ENCODE measurements around the gene ATG5. TPM values are rescaled to one million over a fixed set of nuclear protein-coding genes. Genes with fewer than 3 reads are reported as not detected.
"Not testable (repeated sequence)": the region's sequence is repeated elsewhere in the genome, so short reads cannot be mapped to it uniquely, and the experiment has no call there.

ATG5 gene
- polyA plus RNA-seq, 3 donors, result 41.7 to 51.9 (median 45.9) TPM

DNA sequence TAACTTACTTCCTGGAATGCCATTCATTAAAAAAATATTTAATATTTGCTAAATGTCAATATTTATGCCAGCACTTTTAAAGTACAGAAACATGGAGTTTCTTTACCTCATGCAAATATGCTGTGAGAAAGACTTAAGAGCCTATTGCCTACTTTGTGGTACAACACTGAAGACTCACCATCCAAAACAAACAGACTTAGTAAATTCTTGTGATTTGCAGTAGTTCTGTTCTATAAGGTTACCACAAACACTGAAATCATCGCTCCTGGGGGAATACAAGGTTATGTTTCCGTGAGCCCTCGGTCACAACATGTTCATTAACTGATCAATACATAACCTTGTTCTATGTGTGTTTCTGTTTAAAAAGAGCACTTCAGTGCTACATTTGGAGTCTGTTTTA lies 78.3 kb downstream of the ATG5 start:
- DNase-seq (ENCODE audit: extremely low read depth in 1 of 11, low read depth in 9 of 11, low spot score in 4 of 11), result no peak

- no peak for DNase-seq (ENCODE audit: extremely low read depth in 1 of 11, low read depth in 9 of 11, low spot score in 4 of 11)
Measured at GRCh38 chr6:106244931-106245330, 80.6 kb downstream of the ATG5 start.

GRCh38 chr6:106244521-106244920 lies 81.0 kb downstream of the ATG5 start:
- no peak for DNase-seq (ENCODE audit: extremely low read depth in 1 of 11, low read depth in 9 of 11, low spot score in 4 of 11)

GRCh38 chr6:106243261-106243660 lies 82.3 kb downstream of the ATG5 start:
- DNase-seq (ENCODE audit: extremely low read depth in 1 of 11, low read depth in 9 of 11, low spot score in 4 of 11), result no peak

- no peak for DNase-seq (ENCODE audit: extremely low read depth in 1 of 11, low read depth in 9 of 11, low spot score in 4 of 11)
Measured at GRCh38 chr6:106241498-106241897, 84.1 kb downstream of the ATG5 start.

DNA sequence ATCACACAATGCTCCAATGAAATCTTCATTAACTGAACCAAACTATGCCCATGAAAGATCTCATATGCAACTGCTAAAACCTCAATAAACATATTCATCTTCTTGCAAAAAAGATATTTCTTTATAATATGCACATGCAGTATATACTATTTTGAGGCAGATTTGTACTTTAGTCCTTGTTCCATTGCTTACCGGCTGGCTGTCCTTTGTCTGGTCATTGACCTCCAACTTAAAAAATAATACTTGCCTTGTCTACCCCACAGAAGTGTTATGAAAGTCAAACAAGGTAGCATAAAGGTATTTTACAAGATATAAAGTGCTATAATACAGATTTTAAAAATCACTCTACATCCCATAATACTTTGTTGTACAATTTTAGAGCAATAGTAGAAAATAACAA lies 88.3 kb downstream of the ATG5 start:
- no peak for DNase-seq (ENCODE audit: extremely low read depth in 1 of 11, low read depth in 9 of 11, low spot score in 4 of 11)

DNA sequence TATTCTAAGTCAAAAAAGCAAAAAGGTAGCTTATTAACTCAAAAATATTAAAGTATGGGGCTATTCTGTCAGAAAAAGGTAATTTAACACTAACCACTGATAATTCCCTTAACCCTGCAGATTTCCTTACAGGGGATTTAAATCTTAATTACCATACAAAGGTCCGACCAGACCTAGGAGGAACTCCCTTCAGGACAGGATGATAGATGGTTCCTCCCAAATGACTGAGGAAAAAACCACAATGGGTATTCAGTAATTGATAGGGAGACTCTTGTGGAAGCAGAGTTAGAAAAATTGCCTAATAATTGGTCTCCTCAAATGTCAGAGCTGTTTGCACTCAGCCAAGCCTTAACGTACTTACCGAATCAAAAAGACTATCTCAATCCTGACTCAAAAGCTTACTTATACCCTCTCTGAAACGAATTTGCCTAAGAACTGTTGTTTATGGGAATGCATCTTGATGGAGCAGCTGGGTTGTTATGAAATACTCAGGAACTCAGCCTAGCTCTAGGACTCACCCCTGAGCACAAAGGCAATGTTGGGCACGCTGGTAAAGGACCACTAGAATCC lies 95.6 kb downstream of the ATG5 start:
- DNase-seq (ENCODE audit: extremely low read depth in 1 of 11, low read depth in 9 of 11, low spot score in 4 of 11), result not testable (repeated sequence)

- DNase-seq (ENCODE audit: extremely low read depth in 1 of 11, low read depth in 9 of 11, low spot score in 4 of 11), result no peak
Measured at GRCh38 chr6:106227612-106228507, 97.7 kb downstream of the ATG5 start.

GRCh38 chr6:106226676-106227075 lies 98.9 kb downstream of the ATG5 start:
- no peak for DNase-seq (ENCODE audit: extremely low read depth in 1 of 11, low read depth in 9 of 11, low spot score in 4 of 11)

- DNase-seq (ENCODE audit: extremely low read depth in 1 of 11, low read depth in 9 of 11, low spot score in 4 of 11), result no peak
Measured at GRCh38 chr6:106225581-106225980, 100.0 kb downstream of the ATG5 start.

GRCh38 chr6:106223300-106223930 lies 102.1 kb downstream of the ATG5 start:
- peak; percentile 21 to 60 (median 33) for DNase-seq (ENCODE audit: extremely low read depth in 1 of 11, low read depth in 9 of 11, low spot score in 4 of 11)

- no peak for DNase-seq (ENCODE audit: extremely low read depth in 1 of 11, low read depth in 9 of 11, low spot score in 4 of 11)
Measured at GRCh38 chr6:106220485-106220884, 105.1 kb downstream of the ATG5 start.

DNA sequence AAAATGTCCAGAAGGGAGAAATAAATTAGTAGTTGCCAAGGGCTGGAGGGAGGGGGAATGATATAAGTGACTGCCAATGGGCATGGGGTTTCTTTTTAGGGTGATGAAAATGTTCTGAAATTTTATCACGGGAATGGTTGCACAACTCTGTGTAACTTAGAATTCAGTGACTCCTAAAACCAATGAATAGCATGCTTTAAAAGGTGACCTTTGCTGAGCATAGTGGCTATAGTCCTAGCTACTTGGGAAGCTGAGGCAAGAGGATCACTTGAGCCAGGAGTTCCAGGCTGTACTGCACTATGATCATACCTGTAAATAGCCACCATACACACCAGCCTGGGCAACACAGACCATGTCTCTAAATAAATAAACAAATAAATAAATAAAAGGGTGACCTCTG lies 109.0 kb downstream of the ATG5 start:
- no peak for DNase-seq (ENCODE audit: extremely low read depth in 1 of 11, low read depth in 9 of 11, low spot score in 4 of 11)

- no peak for DNase-seq (ENCODE audit: extremely low read depth in 1 of 11, low read depth in 9 of 11, low spot score in 4 of 11)
Measured at GRCh38 chr6:106215608-106216007, 110.0 kb downstream of the ATG5 start.

GRCh38 chr6:106214531-106214930 lies 111.0 kb downstream of the ATG5 start:
- DNase-seq (ENCODE audit: extremely low read depth in 1 of 11, low read depth in 9 of 11, low spot score in 4 of 11), result no peak

GRCh38 chr6:106213660-106214289 lies 111.8 kb downstream of the ATG5 start:
- DNase-seq (ENCODE audit: extremely low read depth in 1 of 11, low read depth in 9 of 11, low spot score in 4 of 11), result no peak

DNA sequence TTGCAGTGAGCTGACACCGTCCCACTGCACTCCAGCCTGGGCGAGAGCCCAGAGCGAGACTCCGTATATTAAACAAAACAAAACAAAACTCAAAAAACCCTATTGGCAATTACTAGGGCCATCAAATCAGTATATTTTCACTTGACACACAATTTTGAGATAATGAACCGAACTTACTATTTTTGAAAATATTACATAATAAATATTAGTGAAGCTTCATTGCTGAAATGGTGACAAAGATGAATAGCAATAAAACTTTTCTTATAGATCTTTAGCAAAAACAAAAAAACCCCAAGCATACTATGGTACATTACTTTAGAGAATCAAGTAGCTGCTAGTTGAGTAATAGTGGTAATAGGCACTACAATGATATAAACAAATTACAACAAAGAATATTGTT lies 113.0 kb downstream of the ATG5 start:
- no peak for DNase-seq (ENCODE audit: extremely low read depth in 1 of 11, low read depth in 9 of 11, low spot score in 4 of 11)

DNA sequence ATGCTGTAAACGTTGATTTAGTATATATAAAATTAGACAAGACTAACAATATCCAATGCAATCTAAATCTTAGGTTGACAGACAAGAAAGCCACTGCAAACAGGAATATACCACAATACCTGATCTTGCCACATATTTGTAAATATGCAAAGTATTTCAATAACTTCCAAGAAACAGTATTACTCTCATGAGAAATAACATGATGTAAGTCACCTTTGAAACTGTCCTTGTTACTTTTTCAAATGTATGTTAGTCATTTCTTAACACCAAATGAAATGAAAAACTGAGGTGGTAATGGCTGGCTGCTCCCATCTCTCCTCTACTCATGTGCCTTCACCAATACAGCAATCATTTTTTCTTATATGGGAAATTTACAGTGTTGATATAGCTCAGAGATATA lies 118.7 kb downstream of the ATG5 start:
- DNase-seq (ENCODE audit: extremely low read depth in 1 of 11, low read depth in 9 of 11, low spot score in 4 of 11), result no peak

GRCh38 chr6:106204961-106205360 lies 120.6 kb downstream of the ATG5 start:
- DNase-seq (ENCODE audit: extremely low read depth in 1 of 11, low read depth in 9 of 11, low spot score in 4 of 11), result no peak

GRCh38 chr6:106199998-106200397 lies 125.6 kb downstream of the ATG5 start:
- DNase-seq (ENCODE audit: extremely low read depth in 1 of 11, low read depth in 9 of 11, low spot score in 4 of 11), result no peak

All from renal cortex interstitium (tissue), 11 donors.